HK-2 (cell line): Measurements from ENCODE around the gene NUDT16L1.

ENCODE experiments used
- DNase-seq: peaks from one replicate; pipeline ENCODE4 v3.0.0-alpha.2; 2018; ENCODE audit not compliant: unreplicated experiment

NUDT16L1 gene

GRCh38 chr16:4694642-4695451 is 1.5 kb downstream of the NUDT16L1 start:
- DNase-seq = no peak

GRCh38 chr16:4695473-4696171 is 2.3 kb downstream of the NUDT16L1 start:
- DNase-seq = no peak

GRCh38 chr16:4696172-4696904 is 3.0 kb downstream of the NUDT16L1 start:
- no peak for DNase-seq

- DNase-seq = no peak
These were observed 3.8 kb downstream of the NUDT16L1 start for GRCh38 chr16:4696905-4697847.

GRCh38 chr16:4697848-4698291 is 4.5 kb downstream of the NUDT16L1 start:
- no peak for DNase-seq

- DNase-seq = no peak
These were observed 5.1 kb downstream of the NUDT16L1 start for GRCh38 chr16:4698321-4699045.

- no peak for DNase-seq
These were observed 5.7 kb downstream of the NUDT16L1 start for GRCh38 chr16:4699046-4699556.

- DNase-seq = no peak
These were observed 7.1 kb downstream of the NUDT16L1 start for GRCh38 chr16:4700380-4700996.

GRCh38 chr16:4700997-4701743 is 7.8 kb downstream of the NUDT16L1 start:
- no peak for DNase-seq

- DNase-seq = peak; percentile 40
These were observed 8.6 kb downstream of the NUDT16L1 start for GRCh38 chr16:4701791-4702465.

- DNase-seq = peak; percentile 51
These were observed 9.1 kb downstream of the NUDT16L1 start for GRCh38 chr16:4702466-4702808.

GRCh38 chr16:4703906-4704305 is 10.5 kb downstream of the NUDT16L1 start:
- DNase-seq = no peak

GRCh38 chr16:4704491-4704890 is 11.1 kb downstream of the NUDT16L1 start:
- no peak for DNase-seq

GRCh38 chr16:4704913-4705312 is 11.6 kb downstream of the NUDT16L1 start:
- DNase-seq = no peak

- no peak for DNase-seq
These were observed 13.5 kb downstream of the NUDT16L1 start for GRCh38 chr16:4706871-4707270.

- DNase-seq = no peak
These were observed 16.1 kb downstream of the NUDT16L1 start for GRCh38 chr16:4709481-4709880.

- DNase-seq = no peak
These were observed 20.5 kb downstream of the NUDT16L1 start for GRCh38 chr16:4713663-4714501.

GRCh38 chr16:4714996-4715395 is 21.6 kb downstream of the NUDT16L1 start:
- no peak for DNase-seq
